HUDEP-2 (cell line): Measurements from ENCODE around the gene SAMD4A.
A peak's percentile ranks its signal among the peaks of the same experiment; 100 is the strongest.

ENCODE experiments used
- DNase-seq, 76 experiments: peaks; one replicate each; lab custom pipeline; 2025; ENCODE audit not compliant: unreplicated experiment in 76 of 76; lab: John Stamatoyannopoulos, UW

SAMD4A gene

DNA sequence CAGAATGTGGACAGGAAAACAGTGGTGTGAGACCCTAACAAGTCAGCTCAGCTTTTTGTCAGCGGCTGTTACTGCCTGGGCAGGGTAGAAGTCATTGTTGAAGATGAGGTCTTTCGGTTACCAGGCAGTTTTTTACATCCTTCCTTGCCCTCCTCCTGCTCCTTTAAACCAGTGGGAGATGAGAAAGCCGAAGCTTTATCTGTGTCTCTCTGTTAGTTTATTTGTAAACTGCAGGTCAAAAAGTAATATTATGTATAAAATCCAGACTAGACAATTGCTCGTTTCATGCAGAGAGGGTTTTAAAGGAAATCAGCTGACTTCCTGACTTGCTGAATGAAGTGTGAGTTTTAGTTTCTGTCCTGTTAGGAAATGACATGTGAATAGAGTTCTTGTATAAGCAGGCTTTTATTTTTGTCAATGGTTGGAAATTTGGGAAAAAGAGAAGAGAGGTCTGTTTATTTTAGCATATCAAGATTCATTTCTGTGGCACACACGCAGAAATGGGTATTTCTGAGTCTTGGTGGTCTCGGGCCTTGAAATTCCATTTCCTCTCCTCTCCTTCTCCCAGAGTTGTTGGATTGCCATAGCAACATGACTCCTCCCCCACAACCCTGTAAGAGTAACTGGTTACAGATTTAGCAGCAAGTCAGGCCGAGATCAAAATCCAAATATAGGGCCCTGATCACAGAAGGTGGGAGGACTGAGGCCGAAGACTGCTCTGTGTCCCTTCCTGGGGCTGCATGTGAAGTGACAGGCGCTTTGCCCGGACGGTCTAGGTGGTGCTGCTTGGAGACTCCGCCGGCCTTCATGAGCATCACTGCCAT is 60.8 kb downstream of the SAMD4A start:
- DNase-seq, result no peak

DNA sequence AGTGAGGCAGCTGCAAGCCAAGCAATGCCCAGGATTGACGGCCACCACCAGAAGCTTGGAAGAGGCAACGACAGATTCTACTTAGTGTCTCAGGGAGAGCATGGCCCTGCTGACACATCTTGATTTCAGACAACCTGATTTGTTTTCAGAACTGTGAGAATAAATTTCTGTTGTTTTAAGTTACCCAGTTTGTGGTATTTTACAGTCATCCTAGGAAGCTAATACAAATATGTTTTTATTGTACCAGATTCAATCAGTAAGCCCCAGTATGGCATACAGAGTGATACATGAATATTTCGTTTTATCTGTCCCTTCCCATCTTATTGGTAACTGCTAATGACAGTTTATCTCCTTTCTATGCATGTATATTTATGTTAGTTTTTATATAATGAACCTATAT is 62.3 kb downstream of the SAMD4A start:
- DNase-seq, result no peak

DNA sequence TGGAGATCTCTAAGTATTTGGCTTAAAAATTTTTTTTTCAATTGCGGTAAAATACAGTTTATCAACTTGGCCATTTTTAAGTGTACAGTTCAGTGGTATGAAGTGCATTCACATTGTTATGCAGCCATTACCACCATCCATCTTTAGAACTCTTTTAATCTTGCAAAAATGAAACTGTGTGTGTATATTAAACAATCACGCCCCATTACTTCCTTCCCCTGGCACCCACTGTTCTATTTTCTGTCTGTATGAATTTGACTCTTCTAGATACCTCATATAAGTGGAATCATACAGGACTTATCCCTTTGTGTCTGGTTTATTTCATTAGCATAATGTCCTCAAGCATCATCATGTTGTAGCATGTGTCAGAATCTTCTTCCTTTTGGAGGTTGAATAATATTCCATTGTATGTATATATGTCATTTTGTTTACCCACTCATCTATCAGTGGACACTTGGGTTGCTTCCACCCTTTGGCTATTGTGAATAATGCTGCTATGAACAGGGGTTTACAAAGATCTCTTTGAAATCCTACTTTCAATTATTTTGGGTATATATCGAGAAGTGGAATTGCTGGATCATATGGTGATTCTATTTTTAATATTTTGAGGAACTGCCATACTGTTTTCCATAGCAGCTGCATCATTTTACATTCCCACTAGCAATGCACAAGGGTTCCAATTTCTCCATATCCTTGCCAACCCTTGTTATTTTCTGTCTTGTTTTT is 62.9 kb downstream of the SAMD4A start:
- DNase-seq, result no peak

DNA sequence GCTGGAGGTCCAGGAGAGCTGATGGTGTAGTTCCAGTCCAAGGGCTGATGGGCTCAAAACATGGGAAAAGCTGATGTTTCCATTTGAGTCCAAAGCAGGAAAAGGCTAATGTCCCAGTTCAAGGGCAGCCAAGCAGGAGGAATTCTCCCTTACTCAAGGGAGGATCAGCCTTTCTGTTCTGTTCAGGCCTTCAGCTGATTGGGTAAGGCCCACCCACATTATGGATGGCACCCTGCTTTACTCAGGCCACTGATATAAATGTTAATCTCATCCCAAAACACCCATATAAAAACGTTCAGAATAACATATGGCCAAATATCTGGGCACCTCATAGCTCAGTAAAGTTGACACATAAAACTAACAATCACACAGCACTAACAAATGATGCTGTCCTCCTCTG is 64.1 kb downstream of the SAMD4A start:
- DNase-seq, result no peak

DNA sequence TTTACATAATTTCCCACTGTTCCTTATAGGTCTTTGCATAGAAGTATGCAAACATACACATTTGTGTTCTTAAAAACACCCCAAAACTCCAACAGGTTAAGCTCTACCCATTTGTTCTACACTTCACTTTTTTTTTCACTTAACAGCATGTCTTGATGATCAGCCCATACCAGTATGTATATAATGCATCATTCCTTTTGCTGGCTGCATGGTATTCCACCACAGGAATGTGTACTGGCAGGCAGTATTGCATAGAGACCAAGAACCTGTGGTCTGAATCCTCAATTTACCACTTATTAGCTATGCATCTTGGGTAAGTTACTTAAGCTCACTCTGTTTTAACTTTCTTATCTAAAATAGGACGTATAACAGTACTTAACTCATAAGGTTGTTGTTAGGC is 65.5 kb downstream of the SAMD4A start:
- DNase-seq, result no peak

DNA sequence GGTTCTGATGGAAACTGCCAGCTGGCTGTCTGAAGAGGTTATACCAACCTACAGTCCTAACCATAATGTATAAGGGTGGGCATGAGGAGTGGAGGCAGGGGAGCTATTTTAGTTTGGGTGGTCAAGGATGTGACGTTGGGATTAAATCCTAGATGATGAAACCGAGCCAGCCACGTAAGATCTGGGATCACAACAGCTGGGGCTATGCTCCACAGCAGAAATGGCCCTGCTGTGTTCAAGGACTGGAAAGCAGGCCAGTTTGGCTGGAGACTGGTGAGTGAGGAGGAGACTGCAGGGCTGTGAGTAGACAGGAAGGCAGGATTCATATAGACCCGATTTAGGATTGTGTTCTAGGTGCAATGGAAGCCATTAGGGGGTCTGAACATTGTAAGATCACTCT is 66.1 kb downstream of the SAMD4A start:
- no peak for DNase-seq

DNA sequence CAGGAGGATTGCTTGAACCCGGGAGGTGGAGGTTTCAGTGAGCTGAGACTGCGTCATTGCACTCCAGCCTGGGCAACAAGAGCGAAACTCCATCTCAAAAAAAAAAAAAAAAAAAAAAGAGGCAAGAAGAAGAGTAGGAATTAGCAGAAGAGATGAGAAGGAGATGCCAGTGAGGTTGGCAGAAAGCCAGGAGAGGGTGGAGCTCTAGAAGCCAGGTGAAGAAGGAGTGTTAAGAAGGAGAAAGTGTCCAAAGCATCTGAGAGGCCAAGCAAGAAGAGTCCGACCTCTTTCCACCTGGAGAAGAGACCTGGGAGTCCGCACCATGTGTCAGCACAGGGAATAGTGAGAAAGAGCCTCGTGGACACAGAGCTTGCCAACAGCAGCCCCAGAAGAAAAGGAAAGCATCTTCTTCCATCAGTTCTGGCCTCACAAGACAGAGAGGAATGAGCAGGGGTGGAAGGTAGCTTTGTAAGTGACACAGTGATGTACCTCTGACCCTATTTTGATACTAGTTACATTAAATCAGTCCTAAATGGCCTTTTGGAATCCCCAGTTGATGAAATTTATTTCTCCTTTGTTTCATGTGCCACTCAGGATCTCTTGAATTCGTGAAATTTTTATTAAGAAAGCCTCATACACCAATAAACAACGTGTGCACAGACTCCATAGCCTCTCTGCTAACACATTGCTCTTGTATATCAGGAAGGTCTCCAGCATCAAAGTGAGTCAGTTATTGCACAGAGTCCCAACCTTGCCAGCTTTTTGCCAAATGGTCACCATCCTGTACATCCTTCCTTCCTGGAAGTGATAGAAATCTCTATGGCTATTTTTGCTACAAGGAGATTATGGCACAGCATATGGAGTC is 70.6 kb downstream of the SAMD4A start:
- no peak for DNase-seq

DNA sequence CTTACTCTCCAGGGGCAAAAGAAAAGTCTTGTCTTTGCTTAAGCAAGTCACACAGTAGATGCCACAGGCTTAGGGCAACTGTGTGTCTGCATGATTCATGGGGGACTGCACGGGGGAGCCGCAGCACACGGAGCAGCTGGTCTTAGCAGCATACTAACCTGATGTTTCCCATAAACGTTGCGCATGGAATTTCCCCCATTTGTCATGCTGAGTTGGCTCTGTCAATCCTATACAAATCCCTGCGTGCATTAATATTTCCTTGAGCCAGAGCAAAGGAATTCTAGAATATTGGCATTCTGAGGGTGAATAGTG is 71.2 kb downstream of the SAMD4A start:
- no peak for DNase-seq

DNA sequence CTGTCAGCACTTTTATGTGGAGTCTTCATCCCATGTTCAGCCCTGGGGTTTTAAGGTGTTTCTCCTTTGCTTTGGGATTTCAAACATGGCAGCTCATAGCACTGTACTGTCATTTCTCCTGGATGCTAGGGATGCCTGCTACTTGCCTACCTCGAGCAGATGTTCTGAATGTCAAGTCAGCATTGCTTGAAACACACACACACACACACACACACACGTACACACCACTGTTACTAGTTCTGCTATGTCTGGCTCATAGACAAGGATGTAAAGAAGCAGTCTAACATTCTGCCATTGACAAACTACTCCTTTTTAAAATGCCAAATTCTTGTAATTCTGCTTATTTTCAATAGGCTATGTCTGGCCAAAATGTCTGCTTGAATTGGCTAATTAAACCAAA is 72.7 kb downstream of the SAMD4A start:
- DNase-seq, result no peak

DNA sequence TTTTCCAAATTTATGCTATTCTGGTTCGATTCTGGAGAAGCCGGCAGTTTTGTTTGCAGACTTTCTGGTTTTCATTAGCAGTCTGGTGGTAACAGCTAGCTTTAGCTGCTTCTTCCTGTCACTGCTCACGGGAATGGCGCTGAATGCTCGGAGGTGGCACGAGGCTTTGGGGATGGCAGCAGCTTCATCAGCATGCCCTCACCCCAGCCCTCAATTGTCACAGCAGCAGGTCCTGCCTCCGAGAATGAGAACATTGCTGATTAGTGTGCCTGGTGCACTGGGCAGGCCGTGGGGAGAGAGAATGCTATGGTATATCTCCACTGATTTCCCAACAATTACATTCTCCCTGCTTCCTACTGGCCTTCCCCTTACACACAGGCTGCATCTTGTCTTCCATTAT is 73.6 kb downstream of the SAMD4A start:
- DNase-seq, result no peak

DNA sequence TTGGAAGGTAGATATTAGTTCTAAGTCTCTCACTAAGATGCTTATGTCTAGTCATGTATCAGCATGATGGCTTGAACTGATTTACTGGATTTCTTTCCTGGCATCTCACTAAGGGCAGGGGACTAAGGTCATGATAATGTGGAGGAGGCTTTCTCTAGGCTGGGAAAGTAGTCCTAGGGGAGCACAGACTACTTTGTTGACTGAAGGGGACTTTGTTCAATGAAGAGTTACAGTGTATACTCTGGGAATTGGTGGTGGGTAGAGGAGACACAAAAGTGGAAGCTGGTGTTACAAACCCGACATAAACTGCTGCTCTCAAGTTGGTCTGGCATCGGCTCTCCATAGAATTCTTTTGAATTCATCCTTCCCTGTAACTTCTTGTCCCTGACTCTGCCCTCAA is 75.2 kb downstream of the SAMD4A start:
- DNase-seq, result no peak

DNA sequence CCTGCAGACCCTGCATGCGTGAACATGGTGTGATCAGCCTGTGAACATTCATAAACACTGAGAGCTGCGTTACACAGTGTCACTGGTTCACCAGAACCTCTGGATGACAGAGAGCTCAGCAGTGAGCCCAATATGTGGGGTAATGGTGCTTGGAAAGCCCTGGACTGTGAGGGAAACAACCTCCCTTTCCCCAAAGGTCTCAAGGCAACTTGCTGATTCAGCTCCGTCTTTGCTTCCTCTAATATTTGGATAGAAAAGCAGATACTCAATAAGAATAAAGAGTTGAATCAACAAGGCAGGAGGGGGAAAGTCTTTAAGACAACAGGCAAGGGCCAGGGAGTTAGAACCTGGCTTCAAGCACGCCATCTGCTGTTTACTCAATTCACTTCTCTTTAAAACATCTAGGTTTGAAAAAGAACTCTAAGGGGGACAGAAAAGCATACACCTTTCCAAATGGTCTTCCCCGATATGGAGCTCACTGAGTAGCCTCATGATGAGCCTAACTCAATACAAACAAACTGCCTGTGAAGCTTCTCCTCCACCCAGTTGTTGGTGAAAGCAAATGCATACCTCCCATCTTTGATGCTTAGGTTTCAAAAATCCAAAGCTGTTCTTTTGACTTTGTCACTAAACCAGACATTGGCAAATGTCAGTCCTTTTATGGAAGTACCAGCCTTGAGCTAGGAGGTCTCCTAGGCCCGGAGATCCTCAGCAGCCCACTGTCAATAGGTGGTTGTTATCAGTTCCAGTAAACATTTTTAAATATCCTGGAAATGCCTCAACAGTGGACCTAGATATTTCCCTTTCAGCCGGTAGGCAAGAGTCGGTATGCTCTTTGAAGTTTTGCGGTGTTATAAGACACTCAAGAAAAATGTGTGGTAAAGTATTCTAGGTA is 76.1 kb downstream of the SAMD4A start:
- peak in 1 of 76 experiments; percentile 6 for DNase-seq

DNA sequence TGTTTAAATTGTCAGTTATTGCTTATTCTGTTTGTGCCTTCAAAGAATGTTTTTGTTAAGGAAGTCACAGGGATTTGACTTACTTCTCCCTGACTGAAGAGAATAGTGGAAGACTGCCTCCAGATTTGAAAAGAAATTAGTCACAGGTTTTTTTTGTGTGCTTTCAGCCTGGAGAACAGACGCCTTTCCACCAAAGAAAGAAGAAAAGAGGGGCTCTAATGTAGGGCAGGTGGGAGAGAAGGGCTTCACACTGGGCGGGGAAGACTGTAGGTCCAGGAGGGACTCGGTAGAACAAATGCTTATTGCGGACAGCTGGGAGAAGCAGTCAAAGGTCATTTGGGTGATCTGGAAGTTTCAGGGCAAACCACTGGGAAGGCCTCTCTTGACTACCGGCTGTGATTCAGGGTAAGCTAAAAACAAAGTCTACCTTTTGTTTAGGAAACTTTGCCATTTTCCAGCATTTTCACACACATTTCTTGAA is 76.8 kb downstream of the SAMD4A start:
- DNase-seq, result no peak

DNA sequence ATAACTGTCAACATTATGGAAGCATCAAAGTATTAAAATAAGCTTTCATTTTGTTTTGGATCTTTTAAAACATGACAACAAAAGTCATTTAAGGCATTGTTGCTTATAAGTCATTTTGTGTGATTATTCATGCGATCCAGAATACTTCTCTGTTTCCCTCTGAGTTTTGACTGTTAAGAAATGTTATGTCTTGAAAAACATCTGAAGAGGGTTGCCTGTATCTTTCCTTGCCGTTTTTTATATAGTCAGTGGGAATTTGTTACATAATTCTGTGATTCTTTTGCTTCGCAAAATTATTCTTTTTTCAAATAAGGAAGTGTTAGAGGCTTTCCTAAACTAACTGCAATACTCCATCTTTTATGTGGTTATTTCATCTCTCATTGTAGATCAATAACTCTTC is 78.7 kb downstream of the SAMD4A start:
- no peak for DNase-seq

DNA sequence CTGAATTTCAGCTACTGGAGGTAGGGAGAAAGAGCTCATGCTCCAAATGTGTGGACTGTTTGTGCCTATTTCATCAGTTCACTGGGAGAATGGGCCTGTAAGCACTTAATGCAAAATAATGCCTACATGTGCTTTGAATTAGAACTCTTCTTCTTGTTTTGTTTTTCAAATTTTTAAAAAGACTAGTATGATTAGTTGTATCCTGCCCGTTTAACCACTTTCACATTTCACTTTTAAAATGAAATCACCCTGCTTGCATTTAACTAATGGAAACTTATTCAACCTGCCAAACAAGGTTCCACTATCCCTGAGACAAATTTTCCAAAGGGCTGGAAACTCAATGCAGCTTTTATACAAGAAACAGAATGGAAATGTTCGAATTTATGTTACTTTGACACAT is 79.7 kb downstream of the SAMD4A start:
- no peak for DNase-seq

DNA sequence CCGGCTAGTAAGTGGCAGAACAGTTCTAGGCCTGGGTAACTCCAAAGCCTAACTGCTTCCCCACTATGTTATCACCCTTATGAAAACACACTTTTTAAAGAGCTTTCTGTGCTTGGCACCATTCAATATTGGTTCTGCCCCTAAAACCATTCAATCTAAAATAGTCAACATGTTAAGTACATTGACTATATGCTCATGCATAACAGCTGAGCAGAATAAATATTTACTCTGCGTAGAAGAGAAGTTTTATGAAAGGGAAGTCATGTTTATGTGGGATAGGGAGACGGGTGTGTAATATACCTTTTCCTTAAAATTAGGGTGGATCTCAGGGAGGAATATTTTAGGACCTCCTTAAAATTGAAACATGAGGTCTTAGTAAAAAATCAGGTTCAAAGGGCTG is 80.5 kb downstream of the SAMD4A start:
- no peak for DNase-seq

DNA sequence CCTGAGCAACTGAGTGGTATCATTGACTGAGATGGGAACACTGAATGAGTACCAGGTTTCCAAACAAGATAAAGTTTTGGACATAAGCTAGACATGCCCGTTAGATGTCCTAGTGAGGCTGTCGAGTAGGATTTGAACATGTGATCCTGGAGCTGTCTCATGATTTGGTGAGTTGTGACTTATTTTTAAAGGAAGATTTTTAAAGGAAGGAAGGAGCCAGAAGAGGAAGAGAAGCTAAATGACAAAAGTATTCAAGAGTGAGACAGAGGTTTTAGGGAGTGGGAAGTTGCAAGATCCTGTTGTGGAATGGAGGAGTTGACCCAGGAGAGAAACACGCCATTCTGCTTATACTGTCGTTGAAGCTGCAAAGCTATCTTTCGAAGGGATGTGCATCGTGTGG is 82.1 kb downstream of the SAMD4A start:
- no peak for DNase-seq

DNA sequence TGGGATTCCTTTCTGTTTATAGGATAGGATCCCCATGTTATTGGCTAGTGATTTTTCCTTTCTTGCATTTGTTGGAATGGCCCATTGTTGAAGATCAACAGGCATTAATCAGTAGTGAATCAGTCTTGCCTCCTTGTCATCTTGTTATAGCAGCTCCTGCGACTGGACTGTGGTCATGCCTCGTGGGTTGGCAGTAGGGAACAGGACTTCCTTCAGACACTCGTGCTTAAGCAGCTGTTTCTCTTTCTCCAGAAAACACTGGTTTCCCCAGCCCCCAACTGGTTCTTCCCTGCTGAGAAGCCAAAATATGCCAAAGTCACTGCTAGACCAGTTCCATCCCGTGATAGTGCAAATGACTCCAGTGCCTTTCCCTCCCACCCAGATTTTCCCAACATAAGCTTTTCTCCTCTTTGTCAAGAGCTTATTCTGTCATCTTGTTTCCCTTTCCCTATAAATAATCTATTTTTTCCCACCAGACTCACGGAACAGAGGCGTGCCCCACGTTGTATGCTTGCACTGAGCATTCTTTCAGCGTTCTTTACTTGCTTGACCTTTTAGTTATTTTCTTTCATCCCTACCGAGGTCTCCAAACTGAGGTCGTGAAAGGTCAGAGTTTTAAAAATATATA is 83.5 kb downstream of the SAMD4A start:
- no peak for DNase-seq

DNA sequence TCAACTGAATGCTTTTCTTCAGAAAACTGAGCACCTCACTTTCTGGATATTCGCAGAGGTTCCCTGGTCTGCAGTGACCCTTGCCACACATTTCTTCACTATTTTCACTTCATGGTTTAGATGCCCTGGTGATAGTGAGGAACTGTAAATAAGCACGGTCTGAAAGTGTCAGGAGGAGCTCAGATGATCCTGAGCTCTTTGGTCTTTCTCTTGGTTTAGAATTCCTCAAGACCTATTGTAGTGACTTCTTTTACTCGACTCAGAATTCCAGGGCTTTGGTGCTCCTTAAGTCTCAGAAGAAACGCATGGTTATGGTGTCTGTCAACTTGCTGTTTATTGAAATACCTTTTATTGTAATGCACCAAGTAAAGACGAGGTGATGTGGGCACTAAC is 84.0 kb downstream of the SAMD4A start:
- no peak for DNase-seq

DNA sequence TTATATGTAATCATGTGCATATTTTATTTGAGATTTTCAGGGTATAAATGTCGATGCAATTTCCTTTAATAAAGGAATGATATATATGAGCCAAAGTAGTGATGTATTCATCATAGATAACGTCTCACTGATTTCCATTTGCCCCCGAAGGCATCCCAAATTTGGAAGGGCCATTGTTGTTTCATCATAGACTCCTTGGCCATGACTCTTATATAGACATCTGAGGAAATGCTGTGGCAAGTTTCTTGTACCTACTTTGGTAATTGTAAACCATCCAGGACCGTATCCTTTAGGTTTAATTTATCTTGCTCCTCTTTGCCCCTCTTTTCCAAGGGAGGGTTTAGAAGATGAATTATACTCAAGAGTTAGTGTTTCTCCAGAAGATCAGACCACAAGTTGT is 84.7 kb downstream of the SAMD4A start:
- no peak for DNase-seq
